GM12892 (cell line): ENCODE measurements around the gene CPA1.

Source experiments
- POLR2A ChIP-seq: IDR thresholded peaks from 2 replicates; pipeline ENCODE4 v1.6.1; 2011; ENCODE audit warnings: low read depth, low read length, control low read depth
- POLR2AphosphoS5 ChIP-seq: IDR thresholded peaks from 2 replicates; pipeline ENCODE4 v1.6.1; 2011; ENCODE audit warnings: low read depth, low read length, control low read depth
- TAF1 ChIP-seq: IDR thresholded peaks from 2 replicates; pipeline ENCODE4 v1.6.1; 2011; ENCODE audit warnings: low read depth, mild to moderate bottlenecking, control low read depth, low read length, borderline replicate concordance

DNA sequence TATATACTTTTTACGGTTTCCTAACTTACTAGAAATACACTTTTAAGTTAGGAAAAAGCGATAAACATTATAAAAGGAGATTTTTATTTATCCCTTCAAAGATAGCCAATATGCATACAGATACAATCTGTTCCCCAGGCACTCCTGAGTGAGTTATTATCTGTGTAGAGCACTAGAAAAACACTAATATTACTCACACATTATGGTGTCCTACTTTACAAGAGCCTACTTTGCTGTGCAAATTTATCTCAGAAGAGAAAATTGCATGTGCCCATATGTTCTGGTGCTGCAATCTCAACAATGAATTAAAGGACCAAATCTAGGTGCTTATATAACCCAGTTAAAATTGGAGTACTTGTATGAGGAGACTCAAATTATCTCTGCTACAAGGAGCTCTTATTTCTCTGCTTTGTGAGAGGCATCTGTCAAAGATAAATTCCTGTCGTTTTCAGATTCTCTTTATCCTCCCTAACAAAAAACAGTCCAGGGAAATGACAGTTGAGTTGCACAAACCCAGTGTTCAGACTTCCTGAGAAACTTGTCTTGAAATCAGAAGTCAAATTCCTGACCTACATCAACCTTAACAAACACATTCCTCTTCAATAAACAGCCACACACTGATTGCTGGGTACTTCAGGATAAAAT is 28.9 kb downstream of the CPA1 start:
- TF ChIP-seq POLR2A (no peak), TAF1 (no peak), POLR2AphosphoS5 (no peak)
